Tibial nerve (tissue), 3 donors: Measurements from ENCODE around the gene SPNS3.

Source experiments
- POLR2A ChIP-seq, 2 donors: fragments of 450-650 bp; IDR thresholded peaks; one replicate each; pipeline ENCODE4 v1.6.1; 2017; ENCODE audit warnings: antibody characterized with exemption in 2 of 2, mild to moderate bottlenecking in 2 of 2, moderate library complexity in 2 of 2
- TF ChIP-seq, protein P1 (sequence below), 5 experiments: fragments of 200-600 bp in 3 of 5; fragments of 450-650 bp in 2 of 5; sonication (generic) in 3 of 5; IDR thresholded peaks; one replicate each; pipeline ENCODE4 v1.5.1; 2016 to 2019; ENCODE audit warnings: antibody characterized with exemption in 5 of 5, mild to moderate bottlenecking in 3 of 5, moderate library complexity in 2 of 5

DNA sequence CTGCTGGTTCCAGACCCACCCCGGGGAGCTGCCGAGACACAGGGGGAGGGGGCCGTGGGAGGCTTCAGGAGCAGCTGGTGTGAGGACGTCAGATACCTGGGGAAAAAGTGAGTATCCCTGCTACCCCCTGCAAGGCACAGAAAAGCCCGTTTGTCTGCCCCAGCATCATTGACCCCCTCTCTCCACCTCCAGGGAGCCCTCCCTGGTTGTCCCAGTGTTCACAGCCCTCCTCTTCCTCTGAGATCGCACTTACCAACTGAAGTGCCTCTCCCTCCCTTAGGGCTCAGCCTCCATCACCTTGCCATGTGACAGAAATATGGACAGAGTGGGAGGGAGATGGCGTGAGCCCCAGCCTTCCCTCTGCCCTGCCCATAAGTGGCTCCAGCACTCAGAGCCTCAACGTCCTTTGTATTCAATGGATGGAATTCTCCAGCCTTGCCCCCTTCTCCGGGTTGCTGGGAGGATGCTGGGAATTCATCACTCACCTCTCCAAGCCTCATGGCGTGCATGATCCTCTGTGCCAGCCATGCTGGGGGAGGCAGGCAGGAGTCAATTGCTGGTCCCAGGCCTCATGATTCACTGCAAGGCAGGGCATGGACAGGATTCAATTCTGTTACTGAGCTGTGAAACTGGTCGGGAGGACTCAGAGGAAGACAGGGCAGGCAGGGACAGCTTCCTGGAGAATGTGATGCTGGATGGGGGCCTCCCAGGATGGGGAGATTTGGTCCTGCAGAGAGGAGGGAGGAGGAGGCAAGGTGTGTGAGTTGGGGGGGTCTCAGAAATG, 14.6 kb downstream of the SPNS3 start:
- TF ChIP-seq, protein P1, sequence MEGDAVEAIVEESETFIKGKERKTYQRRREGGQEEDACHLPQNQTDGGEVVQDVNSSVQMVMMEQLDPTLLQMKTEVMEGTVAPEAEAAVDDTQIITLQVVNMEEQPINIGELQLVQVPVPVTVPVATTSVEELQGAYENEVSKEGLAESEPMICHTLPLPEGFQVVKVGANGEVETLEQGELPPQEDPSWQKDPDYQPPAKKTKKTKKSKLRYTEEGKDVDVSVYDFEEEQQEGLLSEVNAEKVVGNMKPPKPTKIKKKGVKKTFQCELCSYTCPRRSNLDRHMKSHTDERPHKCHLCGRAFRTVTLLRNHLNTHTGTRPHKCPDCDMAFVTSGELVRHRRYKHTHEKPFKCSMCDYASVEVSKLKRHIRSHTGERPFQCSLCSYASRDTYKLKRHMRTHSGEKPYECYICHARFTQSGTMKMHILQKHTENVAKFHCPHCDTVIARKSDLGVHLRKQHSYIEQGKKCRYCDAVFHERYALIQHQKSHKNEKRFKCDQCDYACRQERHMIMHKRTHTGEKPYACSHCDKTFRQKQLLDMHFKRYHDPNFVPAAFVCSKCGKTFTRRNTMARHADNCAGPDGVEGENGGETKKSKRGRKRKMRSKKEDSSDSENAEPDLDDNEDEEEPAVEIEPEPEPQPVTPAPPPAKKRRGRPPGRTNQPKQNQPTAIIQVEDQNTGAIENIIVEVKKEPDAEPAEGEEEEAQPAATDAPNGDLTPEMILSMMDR (IDR thresholded peaks at IDR 0.05), result no peak
- no peak for TF ChIP-seq POLR2A (IDR thresholded peaks at IDR 0.05)
